ENCODE data around the gene HS6ST3.

Gene HS6ST3

DNA sequence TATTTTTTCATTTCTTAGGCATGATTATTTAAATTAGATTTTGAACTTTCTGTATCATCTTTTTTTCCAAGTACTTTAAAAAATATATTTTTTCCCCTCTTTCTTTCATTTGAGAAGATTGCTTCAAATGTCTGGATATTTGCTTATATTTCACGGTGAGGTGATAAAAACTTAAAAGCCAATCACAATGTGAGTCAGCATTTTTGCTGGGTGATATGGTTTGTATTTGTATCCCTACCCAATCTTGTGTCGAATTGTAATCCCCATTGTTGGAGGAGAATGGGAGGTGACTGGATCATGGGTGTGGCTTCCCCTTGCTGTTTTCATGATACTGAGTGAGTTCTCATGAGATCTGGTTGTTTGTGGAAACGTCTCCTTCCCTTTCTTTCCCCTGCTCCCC lies 583.9 kb downstream of the HS6ST3 start:
- DNase-seq, result no peak

DNA sequence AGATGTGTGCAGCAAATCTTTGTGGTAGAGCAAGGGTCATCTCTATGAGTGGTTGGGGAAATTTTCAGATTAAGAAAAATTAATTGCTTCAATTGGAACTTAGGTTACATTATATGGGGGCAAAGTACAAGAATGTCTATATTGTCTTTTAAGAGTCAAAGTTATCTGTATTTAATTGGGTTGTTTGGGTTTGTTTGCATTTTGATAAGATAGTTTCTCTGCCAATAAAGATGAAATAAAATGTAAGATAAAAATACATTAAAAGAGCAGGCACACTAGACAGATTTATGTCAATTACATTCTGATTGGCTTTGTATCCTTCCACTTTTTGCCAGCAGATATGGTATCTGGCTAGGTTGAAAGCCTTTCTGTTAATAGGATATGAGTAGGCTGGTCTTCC lies 587.1 kb downstream of the HS6ST3 start:
- DNase-seq, result no peak

DNA sequence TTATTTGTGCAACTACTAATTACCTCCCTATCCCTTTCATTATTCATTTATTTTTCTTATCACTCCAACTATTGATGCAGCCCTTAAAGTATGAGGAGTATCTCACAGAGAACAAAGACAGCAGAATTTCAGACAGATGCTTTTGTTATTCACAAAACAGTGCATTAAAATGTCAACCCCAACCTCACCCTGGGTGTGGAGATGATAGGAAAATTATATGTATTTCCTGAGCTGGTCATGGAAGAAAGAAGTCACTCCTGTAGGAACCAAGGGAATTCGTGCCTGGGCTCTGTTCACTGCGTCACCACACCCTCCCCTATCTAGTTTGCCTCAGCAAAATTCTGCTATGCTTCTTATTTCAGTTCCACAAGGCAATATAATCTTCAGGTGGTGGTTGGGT lies 588.9 kb downstream of the HS6ST3 start:
- no peak for DNase-seq

DNA sequence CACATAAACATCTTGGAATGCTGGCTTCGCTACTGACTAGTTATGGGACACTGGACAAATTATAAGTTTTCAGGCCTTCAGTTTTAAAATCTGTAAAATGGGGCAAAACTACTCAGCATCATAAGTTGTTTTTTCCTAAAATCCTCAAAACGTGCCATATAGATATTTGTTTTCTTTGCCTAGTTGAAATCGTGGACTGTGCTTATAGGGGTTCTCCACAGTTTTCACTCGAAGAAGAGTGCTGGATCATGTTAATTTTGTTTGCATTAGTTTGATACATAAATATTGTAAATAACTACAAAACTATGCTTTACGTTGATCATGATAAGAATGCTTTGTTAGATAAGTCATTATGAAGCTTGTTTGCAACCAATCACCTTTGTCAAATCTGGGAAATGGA lies 591.0 kb downstream of the HS6ST3 start:
- DNase-seq, result no peak

DNA sequence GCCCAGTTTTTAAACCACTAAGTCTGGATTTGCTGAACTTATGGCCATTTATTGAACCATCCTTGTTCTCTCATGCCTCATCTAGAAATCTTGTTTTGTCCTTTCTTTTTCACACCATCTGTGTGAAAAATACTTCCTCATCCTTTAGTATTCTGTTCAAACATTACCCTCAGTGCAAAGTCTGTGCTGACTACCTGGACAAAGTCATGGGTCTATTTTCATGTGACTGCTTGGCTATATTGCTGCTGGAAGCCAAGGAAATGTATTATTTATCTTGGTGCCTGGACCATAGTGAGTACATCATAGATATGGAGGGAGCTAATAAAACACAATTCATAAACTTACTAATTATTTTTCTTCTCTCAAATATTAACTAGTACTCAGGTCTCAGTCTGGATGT lies 591.9 kb downstream of the HS6ST3 start:
- DNase-seq, result no peak

DNA sequence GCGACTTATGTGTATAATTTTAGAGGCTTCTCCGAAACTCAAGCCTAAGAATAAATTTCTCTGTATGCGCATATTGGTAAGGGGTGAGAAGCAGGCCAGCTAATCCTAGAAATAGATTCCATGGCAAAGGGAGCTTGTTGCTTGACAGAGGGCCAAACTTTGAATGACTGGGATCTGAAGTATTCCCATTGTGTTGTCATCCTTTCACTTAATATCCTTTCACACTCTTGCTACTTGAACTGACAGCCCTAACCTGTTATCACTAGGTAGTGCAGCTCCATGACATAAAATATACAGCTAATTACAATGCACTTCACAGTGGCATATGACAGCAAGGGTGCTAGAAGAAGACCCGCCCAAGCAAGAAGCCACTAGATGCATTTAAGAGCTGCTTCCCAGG lies 594.6 kb downstream of the HS6ST3 start:
- no peak for DNase-seq

DNA sequence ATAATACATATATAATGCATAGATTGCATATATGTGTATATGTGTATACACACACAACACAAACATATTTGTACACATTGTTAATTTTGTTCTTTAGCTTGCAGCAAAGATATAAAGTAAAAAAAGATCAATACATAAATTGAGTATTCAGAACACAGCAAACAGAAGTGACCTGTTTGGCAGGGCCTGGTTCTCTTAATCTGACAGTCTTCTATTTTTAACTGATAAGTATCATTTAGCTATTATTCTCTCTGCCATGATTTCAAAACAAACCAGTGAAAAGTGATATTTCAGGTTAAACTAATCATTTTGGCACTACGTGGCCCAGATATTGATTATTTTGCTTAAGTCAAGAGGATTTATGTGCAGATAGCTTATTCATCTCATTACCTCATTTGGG lies 595.0 kb downstream of the HS6ST3 start:
- DNase-seq, result no peak

DNA sequence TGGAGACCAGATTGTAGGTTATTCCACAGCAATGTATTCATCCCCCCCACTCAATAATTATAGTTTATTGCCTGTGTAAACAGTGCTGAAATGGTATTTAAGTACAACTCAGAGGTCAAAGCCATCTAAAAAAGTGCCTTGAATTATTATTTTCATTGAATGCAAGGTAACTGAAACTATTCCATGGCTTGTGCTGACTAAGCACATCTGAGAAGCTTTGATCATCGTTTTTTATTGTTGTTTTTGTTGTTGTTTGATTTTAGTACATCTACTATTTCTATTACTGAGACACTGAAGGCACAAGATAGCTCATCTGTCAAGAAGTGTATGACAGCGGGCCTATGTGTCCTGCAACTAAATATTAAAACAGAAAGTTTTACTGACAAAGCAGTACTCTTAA lies 596.4 kb downstream of the HS6ST3 start:
- no peak for DNase-seq

DNA sequence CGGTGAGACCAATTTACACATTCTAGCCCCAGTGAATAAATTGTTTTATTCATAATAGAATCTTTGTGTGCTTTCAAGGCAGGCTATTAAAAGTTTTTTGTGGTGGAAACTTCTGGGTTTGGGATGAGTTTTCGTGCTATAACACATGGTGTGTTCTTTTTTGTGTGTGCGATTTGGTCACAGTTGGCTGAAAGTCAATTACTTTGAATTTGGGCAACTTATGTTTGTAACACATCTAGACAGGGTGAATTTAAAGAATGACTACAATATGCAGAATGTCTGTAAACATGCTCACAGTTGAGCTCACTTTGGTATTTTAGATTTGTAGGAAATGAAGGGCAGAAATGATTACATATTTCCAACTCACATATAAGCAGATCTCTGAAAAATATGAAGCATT lies 597.3 kb downstream of the HS6ST3 start:
- DNase-seq, result no peak

DNA sequence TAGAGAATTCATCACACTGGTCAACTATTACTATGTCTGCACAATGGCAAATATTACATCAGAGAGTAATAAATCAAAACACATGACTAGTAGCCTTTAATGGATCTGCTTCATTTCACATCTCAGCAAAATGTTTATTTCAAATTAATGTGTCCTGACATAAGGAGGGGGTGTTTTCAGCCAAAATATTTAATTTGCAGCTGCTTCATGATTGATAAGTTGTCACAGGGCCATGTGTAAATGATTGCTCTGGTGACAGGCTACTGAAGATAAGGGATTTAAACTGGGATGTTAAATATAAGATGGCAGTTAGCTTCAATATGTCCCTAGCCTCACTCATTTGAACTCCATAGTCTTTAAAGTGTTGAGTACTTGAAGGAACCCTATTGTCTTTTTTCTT lies 601.1 kb downstream of the HS6ST3 start:
- no peak for DNase-seq

DNA sequence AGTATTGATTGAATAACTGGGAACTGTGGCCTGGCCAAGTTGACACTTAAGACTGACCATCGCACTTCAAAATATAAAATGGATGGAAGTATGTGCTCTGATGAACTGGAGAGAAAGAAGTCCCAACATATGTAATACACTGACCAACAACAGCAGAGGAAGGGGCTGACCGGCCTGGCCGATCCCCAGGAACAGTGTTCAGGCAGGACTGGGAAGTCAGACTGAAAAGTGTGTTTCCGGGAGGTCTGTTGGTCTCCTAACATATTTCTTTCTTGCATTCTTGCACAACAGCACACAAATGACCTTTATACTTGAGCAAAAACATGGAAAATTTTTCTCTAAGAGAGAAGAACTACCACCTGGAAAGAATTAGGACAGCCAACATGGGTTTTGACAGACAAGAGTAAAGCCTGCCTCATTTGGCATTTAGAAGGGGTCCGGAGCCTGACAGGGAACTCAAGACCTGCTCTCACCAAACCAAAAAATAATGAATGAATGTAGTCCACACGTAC lies 606.5 kb downstream of the HS6ST3 start:
- no peak for DNase-seq

DNA sequence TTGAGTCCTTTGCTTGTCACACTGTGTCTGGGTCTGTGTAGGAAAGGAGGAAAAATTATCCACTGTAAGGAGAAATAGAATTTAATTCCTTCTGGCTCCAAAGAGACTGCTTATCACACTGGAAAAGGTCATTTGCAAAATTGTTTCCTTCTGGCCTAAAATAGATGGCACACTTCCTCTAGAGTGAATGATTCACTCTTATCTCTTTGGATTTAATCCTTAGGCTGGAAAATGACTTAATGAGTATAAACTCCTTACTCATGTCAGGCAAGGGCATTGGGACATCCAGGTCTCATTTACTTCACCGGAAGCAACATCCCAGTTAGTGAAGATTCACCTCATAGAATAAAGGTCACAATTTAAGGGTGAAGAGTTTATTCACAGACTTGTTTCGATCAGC lies 610.8 kb downstream of the HS6ST3 start:
- no peak for DNase-seq

DNA sequence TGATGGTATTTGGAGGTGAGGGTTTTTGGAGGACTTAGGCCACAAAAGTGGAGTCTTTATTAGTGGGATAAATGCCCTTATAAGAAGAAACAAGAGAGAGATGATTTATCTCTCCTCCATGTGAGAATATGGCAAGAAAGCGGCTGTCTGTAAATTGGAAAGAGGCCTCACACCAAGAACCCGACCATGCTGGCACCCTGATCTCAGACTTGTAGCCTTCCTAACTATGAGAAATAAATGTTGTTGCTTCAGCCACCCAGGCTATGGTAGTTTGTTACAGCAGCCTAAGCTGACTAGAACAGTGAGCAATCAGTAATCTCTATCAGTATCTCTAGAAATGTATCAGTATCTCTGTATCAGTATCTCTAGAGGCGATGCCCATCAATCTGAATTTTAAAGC lies 617.2 kb downstream of the HS6ST3 start:
- DNase-seq, result no peak

DNA sequence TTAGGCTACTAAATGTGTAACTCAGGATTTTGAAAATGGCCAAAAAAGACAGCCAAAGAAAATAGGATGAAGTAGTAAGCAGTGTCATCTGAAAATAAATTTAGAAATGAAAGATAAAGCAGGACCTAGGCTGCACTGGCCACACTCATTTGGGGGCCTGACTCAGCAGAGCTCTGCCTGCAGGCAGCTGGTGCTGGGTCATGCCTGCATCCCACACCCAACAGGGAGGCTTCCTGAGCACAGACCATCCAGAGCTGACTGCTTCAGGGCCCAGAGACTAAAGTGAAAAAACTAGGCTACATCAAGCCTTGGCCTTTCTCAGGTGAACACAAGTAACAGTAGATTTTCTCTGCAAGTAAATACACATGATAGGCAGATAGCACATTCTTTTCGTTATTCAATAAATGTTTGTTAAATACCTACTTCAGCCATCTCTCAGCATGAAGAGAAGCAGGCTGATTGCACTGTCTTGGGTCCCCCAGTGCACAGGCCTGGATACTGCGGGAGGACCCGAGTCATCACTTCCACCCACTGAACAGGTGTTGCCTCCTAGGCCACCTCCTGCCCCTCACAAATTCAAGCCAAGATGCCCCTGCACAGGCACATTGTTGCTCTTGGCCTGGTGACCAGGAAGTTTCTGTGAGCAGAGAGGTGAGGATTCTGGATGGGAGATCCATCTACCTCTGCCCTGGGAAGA lies 620.4 kb downstream of the HS6ST3 start:
- no peak for DNase-seq

DNA sequence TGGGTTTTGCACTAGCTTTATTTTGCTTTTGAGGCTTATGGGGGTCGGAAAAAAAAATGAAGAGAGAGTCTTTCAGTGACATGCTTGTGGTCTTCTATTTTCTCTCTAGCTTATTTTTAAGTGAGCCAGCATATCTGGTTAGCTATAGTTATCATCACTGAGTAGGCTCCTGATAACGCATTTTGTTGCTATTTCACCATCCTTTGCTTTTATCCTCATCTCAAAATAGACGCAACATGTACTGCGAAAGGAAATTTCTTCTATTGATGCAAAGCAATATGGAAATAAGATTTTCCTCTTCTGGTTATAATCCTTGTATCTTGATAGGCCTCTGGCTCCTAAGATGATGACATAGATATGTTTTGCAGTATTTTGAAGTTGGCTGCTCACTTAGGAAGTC lies 630.5 kb downstream of the HS6ST3 start:
- DNase-seq, result no peak

DNA sequence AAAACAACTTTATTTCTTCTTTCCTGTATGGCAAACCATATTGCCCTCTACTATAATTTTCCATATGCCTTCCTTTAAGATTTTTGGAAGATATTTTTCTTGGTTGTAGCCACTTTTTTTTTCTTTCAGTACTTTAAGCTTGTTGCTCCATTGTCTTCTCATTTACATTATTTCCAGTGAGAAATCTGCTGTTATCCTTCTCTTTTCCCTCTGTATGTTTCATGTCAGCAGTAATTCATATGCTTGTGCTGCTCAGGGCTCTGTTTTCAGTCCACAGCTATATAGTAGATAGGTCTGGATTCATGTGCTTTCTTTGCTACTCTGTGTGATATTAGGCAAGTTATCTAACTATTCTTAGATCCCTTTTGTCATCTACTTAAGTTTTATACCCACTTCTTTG lies 636.7 kb downstream of the HS6ST3 start:
- no peak for DNase-seq

DNA sequence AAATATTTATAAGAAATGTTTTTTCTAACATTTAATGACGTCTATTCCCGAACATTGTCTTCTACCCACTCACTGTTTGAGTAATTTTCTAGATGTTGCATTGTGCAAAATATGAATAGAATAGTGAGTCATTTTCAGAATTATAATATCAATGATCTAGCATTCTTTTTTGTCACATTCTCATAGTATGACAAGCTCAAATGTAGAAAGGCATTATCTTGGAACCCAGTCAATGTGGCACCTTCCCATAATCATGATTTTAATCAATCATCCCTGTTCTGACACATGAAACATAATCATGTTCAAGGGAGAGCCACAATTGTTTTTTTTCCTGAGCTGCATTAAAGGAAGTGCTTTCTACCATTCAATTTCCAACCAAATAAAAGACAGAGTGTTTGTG lies 638.6 kb downstream of the HS6ST3 start:
- DNase-seq, result no peak

DNA sequence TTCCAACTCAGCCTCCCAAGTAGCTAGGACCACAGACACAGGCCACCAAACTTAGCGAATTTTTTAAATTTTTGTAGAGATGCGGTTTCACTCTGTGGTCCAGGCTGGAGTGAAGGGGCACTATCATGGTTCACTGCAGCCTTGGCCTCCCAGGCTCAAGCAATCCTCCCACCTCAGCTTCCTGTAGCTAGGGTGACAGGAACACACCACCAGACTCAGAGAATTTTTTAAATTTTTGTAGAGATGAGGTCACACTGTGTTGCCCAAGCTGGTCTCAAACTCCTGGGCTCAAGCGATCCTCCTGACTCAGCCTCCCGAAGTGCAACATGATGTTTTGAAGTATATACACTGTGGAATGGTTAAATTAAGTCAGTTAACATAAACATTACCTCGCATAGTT lies 640.8 kb downstream of the HS6ST3 start:
- no peak for DNase-seq

DNA sequence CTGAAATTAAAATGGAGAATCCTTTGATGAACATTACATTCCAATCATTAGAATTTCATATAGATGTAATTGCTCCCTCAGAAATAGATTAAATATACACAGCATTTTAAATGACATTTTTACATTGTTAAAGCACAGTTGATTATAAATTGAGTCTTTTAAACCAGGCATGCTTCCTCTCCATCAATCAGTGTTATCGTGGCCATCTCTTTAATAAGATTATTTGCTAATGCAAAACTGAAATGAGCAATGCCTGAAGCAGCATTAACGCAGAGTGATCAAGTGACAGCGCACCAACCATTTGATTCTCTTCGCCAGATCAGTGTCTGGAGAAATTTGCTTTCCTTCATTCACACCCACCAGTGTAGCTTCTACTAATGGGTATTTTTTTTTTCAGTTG lies 644.6 kb downstream of the HS6ST3 start:
- no peak for DNase-seq

DNA sequence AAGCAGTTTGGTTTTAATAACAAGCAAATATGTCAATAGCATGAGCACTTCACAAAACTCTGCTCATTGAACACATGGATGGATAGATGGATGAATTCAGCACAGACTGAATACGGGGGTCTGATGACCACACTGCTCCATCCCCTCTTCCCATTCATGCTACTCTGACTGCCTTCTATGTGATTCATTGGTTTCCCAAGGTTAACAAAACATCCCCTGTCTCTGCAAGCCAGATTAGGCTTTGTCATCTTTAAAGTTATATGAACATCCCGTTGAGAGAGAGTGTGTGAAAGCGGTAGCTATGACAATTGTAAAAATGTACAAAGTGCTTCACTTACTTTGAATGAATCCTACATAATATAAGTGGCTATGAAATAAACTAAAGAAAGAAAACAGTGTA lies 651.9 kb downstream of the HS6ST3 start:
- DNase-seq, result no peak

DNA sequence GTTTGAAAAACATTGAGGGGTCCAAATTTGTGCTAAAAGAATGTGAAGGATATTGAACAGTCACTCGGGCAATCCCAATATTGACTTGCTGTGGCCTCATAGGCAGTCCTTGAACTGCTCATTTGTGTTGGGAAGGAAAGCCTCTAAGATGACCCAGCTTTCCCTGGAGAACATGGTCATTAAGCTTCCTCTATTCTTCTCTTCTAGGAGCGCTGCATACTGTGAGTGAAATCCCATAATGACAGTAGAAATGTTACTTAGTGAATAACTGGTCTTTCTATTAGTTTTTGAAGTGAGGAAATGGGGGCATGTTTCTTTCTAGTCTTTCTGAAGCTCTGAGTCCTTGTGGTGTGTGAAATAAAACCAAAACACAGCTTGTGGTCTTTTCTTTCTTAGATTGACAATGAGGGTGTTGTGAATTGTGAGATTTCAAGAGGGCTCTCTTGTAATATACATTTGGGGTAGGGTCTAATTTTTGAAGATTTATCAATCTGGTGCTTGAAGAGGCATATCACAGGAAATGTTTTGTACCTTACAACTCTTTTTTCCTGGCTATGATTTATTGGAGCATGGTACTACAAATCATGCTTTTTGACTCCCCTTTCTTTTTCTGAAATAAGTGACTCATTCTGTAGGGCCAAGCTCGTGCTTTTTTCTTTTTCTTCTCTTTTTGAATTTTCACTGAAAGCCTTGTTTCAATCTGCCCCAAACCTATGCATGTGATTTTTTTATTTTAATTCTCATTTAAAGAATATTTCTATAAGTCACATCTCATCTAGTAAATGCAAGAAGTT lies 653.6 kb downstream of the HS6ST3 start:
- no peak for DNase-seq

DNA sequence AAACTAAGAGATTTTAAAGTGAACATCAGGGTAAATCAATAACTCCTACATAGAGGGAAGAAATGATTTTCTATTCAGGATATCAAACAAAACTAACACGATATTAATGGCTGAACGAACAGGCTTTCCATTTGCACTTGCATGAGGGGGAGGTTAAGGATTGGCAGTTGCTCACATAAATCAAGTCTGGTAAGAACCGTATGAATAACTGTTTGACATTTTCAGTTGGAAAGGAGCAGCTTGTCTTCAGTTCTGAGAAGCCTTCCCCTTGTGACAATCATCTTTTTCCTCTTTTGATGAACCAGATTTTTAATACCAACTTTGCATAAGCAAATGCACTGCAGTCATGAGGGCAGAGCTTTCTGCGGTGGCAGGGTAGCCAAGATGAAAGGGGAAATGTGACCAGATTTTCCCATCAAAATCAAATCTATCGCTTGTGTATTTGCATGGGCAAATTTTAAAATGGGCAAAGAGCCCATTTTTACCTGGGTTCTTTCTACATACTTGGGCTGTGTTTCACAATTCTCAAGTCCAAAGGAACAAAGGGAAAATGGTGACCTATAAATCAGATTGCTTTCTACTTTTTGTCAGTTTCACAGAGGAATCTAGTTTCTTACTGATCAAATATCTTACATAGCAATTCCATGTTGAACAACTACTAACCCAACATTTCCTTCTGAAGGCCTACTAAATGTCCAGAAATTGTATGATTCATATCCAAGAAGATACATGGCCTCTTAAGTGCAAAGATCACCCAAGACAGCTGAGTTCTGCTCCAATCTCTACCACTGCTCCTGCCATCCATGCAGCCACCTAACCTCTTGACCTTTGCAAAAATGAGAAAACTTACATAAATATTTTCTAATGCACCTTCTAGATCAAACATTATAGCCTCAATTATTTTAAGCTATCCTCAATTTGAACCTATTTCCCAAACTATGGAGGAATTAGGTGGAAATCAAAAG lies 654.7 kb downstream of the HS6ST3 start:
- no peak for DNase-seq

DNA sequence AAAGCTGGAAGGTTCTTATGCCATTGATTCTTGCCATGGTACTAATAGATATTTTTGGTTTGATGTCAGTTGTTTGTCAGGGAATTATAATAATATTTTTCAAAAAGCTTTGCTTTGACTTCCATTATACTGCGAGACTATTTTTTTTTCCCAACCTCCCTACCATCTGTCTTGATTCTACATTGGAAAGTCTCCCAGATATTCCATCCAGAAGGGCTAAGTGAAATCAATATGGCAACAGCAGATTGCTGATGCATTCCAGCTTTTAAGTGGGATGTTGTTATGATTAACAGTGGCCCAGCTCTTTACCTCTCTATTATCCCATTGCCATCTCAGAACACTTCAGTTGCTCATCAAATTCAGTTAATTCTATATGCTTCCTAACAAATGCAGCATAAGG lies 657.0 kb downstream of the HS6ST3 start:
- no peak for DNase-seq

Data from T-helper 2 cell (primary cell).